NT2/D1 (cell line): ENCODE data around the gene TMEM63A.

ENCODE experiments used
- DNase-seq: peaks from one replicate; pipeline ENCODE4 v3.0.0-alpha.2; 2011; ENCODE audit warnings: low read depth, low spot score
- H3K27me3 ChIP-seq: 2 replicates; pipeline ENCODE4 v1.6.0; 2011; ENCODE audit warnings: mild to moderate bottlenecking; ENCODE audit not compliant: insufficient read length, insufficient read depth
- H3K36me3 ChIP-seq: 2 replicates; pipeline ENCODE4 v1.6.1; 2011; ENCODE audit warnings: mild to moderate bottlenecking, low read length, mixed read lengths; ENCODE audit not compliant: insufficient read depth, insufficient read length
- H3K4me1 ChIP-seq: 2 replicates; pipeline ENCODE4 v1.5.1; 2011; ENCODE audit not compliant: insufficient read depth, insufficient read length
- H3K4me3 ChIP-seq: 2 replicates; pipeline ENCODE4 v1.5.1; 2011; ENCODE audit warnings: low read depth; ENCODE audit not compliant: insufficient read length
- H3K9ac ChIP-seq: 2 replicates; pipeline ENCODE4 v1.6.0; 2011; ENCODE audit warnings: low read depth; ENCODE audit not compliant: insufficient read length
- H3K9me3 ChIP-seq: 2 replicates; pipeline ENCODE4 v1.5.1; 2011; ENCODE audit warnings: mild to moderate bottlenecking, low read length; ENCODE audit not compliant: insufficient read depth
- SUZ12 ChIP-seq: IDR thresholded peaks from 2 replicates; pipeline ENCODE4 v1.6.1; 2011; ENCODE audit not compliant: insufficient read length, insufficient read depth; ENCODE audit errors: extremely low read depth
- YY1 ChIP-seq: IDR thresholded peaks from 2 replicates; pipeline ENCODE4 v1.6.1; 2011; ENCODE audit not compliant: insufficient read length, insufficient read depth
- ZNF274 ChIP-seq: IDR thresholded peaks from 2 replicates; pipeline ENCODE4 v1.6.1; 2011; ENCODE audit warnings: mild to moderate bottlenecking, low read depth, low read length

The TMEM63A gene

DNA sequence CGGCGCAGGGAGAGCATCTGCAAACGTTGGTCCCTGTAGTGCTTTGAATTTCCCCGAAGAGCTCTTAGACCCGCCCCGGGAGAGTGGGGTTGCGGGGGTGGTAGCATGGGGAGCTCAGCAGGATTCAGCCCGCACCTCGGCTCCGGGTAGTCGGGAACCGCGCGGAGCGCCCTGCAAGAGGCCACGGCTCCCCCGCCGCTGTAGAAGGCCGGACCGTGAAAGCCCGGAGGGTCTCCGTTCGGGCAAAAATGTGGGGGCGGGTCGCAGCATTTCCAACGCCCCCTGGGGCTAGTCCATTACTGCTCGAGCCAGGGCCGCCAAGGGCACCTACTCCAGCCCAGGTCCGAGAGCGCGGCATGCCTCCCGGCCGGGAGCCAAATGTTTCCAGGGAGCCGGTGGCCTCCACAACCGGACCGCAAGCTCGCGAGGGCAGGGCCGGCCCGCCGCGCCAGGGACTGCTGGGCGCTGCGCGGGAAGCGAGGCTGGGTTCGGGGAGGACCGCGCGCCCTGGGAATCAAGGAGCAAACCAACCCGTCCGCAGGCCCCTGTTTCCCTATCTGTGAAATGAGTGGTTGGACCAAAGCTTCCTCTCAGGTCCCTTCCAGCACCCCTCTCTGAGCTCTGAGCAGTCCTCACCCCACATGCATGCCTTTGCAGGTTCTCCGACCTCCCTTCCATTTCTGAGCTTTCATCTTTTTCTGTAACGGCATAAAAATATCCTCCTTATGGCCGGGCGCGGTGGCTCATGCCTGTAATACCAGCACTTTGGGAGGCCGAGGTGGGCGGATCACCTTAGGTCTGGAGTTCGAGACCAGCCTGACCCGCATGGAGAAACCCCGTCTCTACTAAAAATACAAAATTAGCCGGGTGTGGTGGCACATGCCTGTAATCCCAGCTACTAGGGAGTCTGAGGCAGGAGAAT lies 775 bp upstream of the TMEM63A start:
- H3K4me1 ChIP-seq: peaks cover 16% of the 10 kb centered on the region
- peak overlapping the region; percentile 77 for H3K4me3 ChIP-seq
- peak overlapping the region; percentile 95 for H3K9ac ChIP-seq
- peaks cover 6% of the 10 kb centered on the region for H3K27me3 ChIP-seq
- H3K9me3 ChIP-seq: no peaks in the 10 kb centered on the region
- peaks cover 22% of the 10 kb centered on the region for H3K36me3 ChIP-seq
- TF ChIP-seq ZNF274 (no peak), SUZ12 (no peak), YY1 (no peak)
- no peak for DNase-seq

DNA sequence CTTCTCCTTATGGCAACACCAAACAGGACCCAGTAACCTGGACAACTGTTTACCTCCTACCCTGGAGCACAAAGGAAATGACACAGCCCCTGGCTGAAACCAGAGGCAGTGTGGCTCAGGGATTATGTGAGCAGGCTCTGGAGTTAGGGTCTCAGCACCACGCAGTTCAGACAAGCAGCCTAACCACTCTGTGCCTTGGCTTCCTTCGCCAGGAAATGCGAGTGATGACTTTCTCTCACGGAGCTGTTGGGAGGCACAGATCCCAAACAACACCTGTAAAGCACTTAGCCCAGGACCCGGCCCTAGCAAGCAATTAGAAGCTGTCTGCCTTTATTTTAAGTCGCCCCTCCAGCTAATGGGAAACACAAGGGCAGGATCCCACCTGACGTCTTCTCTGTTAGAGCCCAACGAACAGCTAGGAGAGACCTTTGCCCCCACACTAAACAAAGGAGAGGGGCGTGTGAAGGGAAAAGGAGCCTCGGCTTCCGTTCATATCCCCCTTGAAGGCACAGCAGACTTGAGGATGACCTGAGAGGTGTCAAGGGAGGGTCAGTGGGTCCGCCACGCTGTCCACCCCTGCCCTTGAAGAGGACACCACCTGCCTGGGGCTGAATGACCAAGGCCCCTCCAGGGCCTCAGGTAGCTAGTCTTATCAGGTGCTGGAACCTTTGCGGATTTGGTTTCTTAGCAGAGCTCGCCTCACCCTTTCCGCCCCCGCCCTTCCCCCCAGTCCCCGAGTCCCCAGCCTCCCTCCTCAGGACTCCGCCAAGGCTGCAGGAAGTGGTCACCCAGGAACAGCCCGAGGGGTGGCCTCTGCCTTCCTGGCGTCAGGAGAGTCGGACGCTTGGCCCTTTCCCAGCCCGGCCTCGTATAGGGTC lies 860 bp downstream of the TMEM63A start:
- TF ChIP-seq ZNF274: no peak
- no peak for TF ChIP-seq YY1
- TF ChIP-seq SUZ12: no peak
- peak overlapping the region; percentile 95 for H3K9ac ChIP-seq
- no peak for DNase-seq
- H3K36me3 ChIP-seq: peaks cover 32% of the 10 kb centered on the region
- peaks cover 6% of the 10 kb centered on the region for H3K27me3 ChIP-seq
- peaks cover 22% of the 10 kb centered on the region for H3K4me1 ChIP-seq
- peak overlapping the region; percentile 77 for H3K4me3 ChIP-seq
- no peaks in the 10 kb centered on the region for H3K9me3 ChIP-seq

DNA sequence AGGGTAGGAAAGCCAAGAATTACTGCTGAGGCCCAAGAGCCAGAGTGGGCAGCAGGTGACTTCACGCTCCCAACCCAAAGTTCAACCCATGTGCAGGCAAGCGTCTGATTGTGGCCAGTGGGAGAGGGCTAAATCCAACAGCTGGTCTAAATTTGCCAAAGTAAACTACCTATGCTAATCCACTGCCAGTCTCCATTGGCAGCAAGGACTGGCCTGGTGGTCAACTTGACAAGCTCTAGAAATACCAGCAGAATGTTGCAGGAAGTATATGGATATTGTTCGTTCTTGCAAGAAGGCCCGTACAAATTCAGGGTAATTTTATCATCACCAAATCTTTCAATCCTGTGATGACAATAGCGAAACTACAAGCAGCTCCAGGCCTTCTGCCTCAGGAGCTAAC lies 1.5 kb downstream of the TMEM63A start:
- Histone ChIP-seq H3K4me3 (peak overlapping the region; percentile 77), H3K4me1 (peaks cover 22% of the 10 kb centered on the region), H3K9ac (no peak overlapping the region)

DNA sequence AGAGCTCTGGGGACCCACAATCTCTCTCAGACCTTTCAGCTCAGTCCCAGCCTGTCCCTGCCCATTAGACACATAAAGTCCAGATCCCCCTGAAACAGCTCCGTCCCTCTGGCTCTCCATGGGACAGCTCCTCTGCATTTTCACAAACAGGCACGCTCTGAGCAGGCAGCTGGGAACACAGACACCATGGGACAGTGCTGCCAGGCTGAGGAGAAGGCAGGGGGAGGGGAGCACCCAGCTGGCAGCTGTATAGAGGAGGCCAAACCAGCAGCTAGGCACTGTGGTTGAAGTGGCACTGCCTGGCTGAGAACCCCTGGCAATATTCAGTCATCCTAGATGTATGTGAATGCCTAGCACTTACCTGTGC lies 2.0 kb downstream of the TMEM63A start:
- DNase-seq: no peak
- peaks cover 32% of the 10 kb centered on the region for H3K36me3 ChIP-seq
- no peaks in the 10 kb centered on the region for H3K9me3 ChIP-seq
- TF ChIP-seq SUZ12 (no peak), ZNF274 (no peak), YY1 (no peak)
- H3K9ac ChIP-seq: peak overlapping the region; percentile 45
- H3K27me3 ChIP-seq: peaks cover 6% of the 10 kb centered on the region
- no peak overlapping the region for H3K4me3 ChIP-seq
- peaks cover 22% of the 10 kb centered on the region for H3K4me1 ChIP-seq

More for the DNA sequence above, 1.5 kb downstream of the TMEM63A start:
- Histone ChIP-seq H3K9me3 (no peaks in the 10 kb centered on the region), H3K27me3 (peaks cover 6% of the 10 kb centered on the region), H3K36me3 (peaks cover 32% of the 10 kb centered on the region)
- TF ChIP-seq ZNF274 (no peak), YY1 (no peak), SUZ12 (no peak)
- DNase-seq: no peak

DNA sequence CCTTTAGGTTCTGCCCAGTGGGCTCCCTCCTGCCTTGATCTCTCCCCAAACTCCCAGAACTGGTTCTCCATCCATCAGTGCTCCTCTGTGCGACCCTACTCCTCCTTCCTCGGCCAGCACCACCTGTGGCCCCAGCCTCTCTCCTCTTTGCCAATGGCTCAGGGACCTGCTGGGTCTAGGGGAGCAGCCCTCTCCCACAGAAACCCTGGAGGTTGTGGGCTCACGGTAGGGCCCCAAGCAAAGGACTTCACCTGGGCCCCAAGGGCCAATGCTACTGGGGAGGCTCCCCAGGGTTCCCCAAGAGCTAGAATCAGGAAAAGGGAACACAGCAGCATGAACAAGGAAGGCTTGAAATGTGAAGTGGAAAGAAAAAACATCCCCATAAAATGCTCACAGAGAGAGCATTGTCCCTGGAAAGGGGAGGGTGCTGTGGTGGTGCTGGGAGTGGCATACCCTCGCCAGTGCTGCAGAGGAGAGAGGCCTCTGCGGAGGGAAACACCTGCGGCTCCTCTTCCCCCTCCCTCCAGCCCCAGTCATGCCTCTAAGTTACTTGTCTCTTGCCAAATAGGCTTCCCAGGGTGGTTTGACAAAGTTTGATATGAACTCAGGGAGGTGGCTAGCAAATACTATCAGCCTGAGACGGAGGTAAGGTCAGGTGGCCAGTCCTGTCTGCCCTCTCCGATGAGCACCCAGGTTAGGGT lies 2.5 kb downstream of the TMEM63A start:
- H3K4me3 ChIP-seq: no peak overlapping the region
- no peak for DNase-seq
- no peak for TF ChIP-seq SUZ12
- no peak for TF ChIP-seq YY1
- no peak for TF ChIP-seq ZNF274

DNA sequence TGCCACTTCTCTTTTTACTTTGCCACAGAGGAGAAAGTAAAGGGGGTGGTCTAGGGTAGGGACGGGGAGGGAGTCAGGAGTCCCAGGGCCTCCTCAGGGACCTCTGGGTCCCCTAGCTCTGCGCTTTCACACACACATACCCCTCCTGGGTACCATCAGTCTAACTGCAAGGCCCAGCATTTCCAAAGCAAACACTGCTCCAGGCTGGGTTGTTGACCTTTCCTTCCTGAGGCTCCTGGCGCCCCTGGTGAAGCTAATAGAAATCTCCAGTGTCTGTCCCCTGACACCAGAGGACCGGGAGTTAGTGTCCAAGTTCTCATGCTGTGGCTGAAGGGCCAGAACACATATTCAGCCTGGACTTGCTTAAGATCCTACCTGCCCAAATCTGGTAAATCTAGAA lies 3.9 kb downstream of the TMEM63A start:
- TF ChIP-seq ZNF274 (no peak), YY1 (no peak)
- Histone ChIP-seq H3K36me3 (peaks cover 45% of the 10 kb centered on the region), H3K4me3 (no peak overlapping the region), H3K9ac (no peak overlapping the region), H3K27me3 (no peaks in the 10 kb centered on the region), H3K4me1 (peaks cover 25% of the 10 kb centered on the region), H3K9me3 (no peaks in the 10 kb centered on the region)
- no peak for DNase-seq

More for the DNA sequence above, 2.5 kb downstream of the TMEM63A start:
- Histone ChIP-seq H3K9me3 (no peaks in the 10 kb centered on the region), H3K27me3 (peaks cover 6% of the 10 kb centered on the region), H3K9ac (peak overlapping the region; percentile 45), H3K4me1 (peaks cover 25% of the 10 kb centered on the region), H3K36me3 (peaks cover 32% of the 10 kb centered on the region)
